ENCODE results near the gene CORO2B. TPM values are rescaled to one million over a fixed set of nuclear protein-coding genes. Genes with fewer than 3 reads are reported as not detected.
"Not testable (repeated sequence)": the region's sequence is repeated elsewhere in the genome, so short reads cannot be mapped to it uniquely, and the experiment has no call there.

CORO2B gene
- total RNA-seq, 1 donor from 2014 or later = not detected

DNA sequence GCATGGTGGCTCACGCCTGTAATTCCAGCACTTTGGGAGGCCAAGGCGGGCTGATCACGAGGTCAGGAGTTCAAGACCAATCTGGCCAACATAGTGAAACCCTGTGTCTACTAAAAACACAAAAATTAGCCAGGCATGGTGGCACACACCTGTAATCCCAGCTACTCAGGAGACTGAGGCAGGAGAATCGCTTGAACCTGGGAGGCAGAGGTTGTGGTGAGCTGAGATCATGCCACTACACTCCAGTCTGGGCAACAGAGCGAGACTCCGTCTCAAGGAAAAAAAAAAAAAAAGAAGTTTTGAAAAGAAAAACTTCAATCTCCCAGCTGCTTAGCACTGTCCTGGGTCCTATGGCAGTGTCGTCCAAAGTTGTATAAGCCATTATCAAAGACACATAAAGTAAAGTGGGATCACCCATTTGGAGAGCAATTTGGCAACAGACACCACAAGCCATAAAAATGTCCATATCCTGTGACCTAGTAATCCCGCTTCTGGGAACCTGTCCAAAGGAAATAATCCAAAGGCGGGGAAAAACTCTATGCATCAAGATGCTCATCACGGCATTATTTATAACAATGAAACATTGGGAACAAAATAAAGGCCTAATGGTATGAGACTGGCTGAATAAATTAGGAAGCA, 26.2 kb downstream of the CORO2B start:
- intact Hi-C loops (cut with micrococcal nuclease) = not testable (repeated sequence)

DNA sequence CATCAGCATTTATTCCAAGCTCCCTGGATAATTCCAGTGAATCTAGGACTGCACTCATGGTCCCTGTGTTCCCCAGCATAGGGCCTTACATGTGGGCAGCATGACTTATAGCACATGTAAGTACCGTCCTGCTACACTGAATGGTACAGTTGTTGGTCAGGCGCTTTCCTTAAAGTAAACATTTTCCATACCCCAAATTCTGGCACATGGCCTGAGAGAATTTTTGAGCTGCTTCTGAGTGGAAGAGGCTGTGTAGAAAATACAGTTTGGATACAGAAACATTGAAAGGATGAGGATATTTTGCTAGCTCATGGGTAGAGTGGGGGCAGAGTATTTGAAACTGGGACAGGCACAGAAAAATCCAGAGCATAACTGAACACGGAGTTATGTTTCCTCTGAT, 27.6 kb downstream of the CORO2B start:
- intact Hi-C loops (cut with micrococcal nuclease) = no loop called here

- intact Hi-C loops (cut with micrococcal nuclease) = no loop called here
Observed at GRCh38 chr15:68608206-68608843, 29.5 kb downstream of the CORO2B start.

- intact Hi-C loops (cut with micrococcal nuclease) = no loop called here
Observed at GRCh38 chr15:68608844-68609232, 30.0 kb downstream of the CORO2B start.

DNA sequence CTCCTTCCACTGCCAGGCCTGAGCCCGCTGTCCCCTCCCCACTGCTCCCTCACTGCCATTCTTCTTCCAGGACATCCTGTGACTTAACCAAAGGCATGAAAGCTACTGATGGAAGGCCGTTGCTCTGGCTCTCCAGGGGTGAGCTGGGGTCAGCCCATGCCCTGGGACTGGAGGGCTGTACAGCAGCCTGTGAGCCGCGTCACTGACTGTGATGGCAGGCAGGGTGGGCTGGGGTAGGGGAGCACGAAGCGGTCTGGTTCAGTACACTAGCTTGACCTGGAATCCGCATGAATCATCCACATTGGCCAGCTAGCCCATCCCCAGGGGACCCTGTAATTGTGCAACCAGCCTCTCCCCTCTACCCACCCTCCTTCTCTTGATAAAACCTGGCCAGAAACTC, 30.8 kb downstream of the CORO2B start:
- intact Hi-C loops (cut with micrococcal nuclease) = no loop called here

DNA sequence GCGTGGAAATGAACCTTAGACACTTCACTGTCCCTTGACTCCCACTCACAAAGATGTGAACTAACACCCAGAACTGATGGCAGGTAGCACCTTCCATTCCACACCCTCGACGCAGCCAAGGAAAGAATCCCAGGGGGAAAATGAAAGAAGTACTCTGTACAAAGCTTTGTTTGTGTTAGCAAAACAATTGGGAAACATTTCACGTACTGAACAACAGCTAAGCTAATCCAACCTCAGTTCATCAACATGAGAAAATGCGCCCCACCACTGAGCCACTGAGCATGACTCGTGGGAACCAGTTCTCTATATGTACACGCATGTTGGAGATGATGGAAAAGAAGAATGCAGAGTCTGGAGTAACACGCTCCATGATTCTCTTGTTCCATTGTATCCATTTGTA, 32.0 kb downstream of the CORO2B start:
- intact Hi-C loops (cut with micrococcal nuclease) = no loop called here

DNA sequence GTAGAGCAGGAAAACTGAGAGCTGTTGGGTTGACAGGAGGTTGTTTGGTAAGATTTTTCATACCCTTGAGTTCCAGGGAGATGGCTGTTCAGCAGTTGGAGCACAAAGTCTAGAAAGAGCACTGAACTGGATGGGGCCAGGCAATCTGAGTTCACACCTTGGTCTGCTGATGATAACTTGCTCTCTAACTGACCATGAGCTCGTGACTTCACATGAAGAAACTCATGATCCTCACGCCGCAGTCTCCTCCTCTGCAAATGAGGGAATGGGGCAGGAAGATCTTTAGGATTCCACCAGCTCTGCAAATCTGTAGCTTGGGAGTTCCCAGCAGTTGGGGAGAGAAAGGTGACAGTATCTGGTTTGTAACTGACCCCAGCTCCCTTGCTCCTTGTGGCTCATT, 33.7 kb downstream of the CORO2B start:
- intact Hi-C loops (cut with micrococcal nuclease) = no loop called here

GRCh38 chr15:68612979-68613740, 34.4 kb downstream of the CORO2B start:
- intact Hi-C loops (cut with micrococcal nuclease) = no loop called here

GRCh38 chr15:68614286-68615035, 35.7 kb downstream of the CORO2B start:
- intact Hi-C loops (cut with micrococcal nuclease) = no loop called here

GRCh38 chr15:68615301-68615700, 36.5 kb downstream of the CORO2B start:
- intact Hi-C loops (cut with micrococcal nuclease) = no loop called here

DNA sequence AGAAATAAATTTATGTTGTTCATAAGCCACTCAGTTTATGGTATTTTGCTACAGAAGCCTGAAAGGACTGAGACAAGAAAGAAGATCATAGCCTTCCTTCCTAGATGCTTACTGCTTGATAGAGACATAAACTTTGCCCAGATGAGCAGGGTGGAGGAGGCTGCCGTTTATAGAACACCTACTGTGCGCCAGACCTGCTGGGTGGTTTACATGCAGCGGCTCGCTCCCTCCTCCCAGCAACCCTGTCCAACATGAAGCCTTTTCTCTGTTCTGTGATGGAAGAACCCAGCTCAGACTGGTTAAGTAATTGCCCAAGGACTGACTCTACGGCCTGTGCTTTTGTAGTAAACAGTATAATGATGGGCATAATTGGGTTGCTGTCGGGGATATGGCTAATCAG, 37.0 kb downstream of the CORO2B start:
- intact Hi-C loops (cut with micrococcal nuclease) = no loop called here

DNA sequence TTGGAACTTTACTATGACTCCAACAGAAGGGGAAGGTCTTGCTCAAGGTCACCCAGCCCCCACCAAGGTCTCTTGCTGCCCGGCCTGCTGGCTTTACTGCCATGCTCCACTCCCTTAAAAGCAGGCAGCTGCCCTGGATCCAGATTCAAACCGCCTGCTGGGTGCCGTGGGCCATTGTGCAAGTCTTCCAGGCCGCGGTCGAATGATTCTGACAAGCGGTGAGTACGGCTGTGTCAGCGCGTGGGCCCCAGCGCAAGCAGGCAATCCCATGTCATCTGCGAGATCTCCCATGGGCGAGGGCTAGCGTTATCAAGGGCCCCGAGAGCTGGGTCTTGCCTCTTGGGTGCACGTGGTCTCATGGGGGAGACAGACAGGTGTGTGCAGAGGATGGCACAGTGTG, 37.6 kb downstream of the CORO2B start:
- intact Hi-C loops (cut with micrococcal nuclease) = no loop called here

- intact Hi-C loops (cut with micrococcal nuclease) = no loop called here
Observed at GRCh38 chr15:68617001-68617400, 38.2 kb downstream of the CORO2B start.

GRCh38 chr15:68617777-68618176, 39.0 kb downstream of the CORO2B start:
- intact Hi-C loops (cut with micrococcal nuclease) = no loop called here

GRCh38 chr15:68618394-68618793, 39.6 kb downstream of the CORO2B start:
- intact Hi-C loops (cut with micrococcal nuclease) = no loop called here

GRCh38 chr15:68618908-68619698, 40.3 kb downstream of the CORO2B start:
- intact Hi-C loops (cut with micrococcal nuclease) = no loop called here

DNA sequence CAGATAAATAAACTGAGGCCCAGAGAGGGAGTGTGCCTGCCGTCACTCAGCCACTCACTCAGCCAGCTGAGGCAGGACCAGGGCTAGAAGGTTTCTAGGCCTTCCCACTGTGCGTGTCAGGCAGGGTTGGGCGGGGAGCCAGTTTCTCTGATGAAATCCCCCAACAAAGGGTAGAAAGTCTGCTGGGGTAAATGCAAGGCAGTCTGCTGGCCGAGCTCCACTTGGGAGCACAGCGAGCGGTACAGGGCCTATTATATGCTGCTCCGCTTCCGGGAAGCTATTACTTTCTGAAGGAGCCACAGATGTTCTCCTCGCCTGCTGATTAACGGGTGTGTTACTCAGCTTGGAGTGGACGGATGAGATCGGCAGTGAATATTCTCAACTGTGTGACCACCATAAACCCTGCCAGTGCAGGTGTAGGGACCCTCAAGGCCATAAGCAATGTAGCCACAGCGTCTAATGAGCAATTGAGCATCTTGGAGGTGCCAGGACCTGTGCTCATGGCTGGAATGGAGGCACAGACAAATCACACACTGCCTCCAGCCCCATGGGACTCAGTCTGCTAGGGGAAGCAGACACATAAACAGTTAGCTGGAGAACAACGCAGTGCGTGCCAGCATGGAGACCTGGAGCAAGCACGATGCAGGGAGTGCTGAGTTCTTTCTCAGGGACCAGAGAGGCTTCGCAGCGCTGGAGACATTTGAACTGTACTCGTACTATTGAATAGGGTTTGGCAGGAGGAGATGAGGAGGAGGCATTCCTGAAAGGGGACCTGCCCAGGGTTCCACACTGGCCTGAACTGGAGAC, 42.1 kb downstream of the CORO2B start:
- intact Hi-C loops (cut with micrococcal nuclease) = no loop called here

GRCh38 chr15:68621535-68621934, 42.7 kb downstream of the CORO2B start:
- intact Hi-C loops (cut with micrococcal nuclease) = no loop called here

GRCh38 chr15:68623301-68623892, 44.6 kb downstream of the CORO2B start:
- intact Hi-C loops (cut with micrococcal nuclease) = no loop called here

- intact Hi-C loops (cut with micrococcal nuclease) = no loop called here
Observed at GRCh38 chr15:68625853-68626252, 47.1 kb downstream of the CORO2B start.
